ENCODE results near the gene FBP1. TPM values are rescaled to one million over a fixed set of nuclear protein-coding genes. Genes with fewer than 3 reads are reported as not detected.

Gene FBP1
- polyA plus RNA-seq, 1 experiment = not detected

GRCh38 chr9:94657021-94657725, 17.9 kb upstream of the FBP1 start:
- Histone ChIP-seq H3K9me3 (ENCODE audit: control insufficient read depth, insufficient read depth, low read length) (no peaks in the 10 kb centered on the region), H3K27me3 (ENCODE audit: control insufficient read depth, insufficient read depth, low read length) (peaks cover 23% of the 10 kb centered on the region), H3K27ac (ENCODE audit: low read depth, low read length) (no peak overlapping the region), H3K4me3 (ENCODE audit: low read depth, low read length) (no peak overlapping the region)
- CTCF ChIA-PET = interaction anchor here (1.2 kb wide), 1 partner anchor 24 kb away, joined by 3 read pairs; no protein-coding TSS in a partner anchor
- no peak for TF ChIP-seq CTCF (IDR thresholded peaks at IDR 0.05; ENCODE audit: low read depth, low read length)
- DNase-seq (ENCODE audit: low read depth, low spot score) = no peak
- POLR2A ChIA-PET = no interaction called here

DNA sequence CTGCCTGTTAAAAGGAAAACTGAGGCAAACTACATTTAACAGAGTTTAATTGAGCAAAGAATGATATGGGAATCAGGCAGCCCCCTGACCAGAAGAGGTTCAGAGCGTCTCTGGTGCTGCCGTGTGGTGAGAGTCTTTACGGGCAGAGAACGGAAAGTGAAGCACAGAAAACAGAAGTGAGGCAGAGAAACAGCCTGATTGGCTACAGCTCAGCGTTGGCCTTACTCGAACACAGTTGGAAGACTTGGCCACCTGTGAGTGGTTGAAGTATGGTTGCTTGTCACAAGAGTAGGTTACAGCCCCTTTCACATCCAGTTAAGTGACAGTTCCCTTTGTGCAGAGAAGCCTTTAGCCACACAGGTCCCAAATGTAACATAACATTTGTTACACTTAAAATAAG, 16.9 kb upstream of the FBP1 start:
- Histone ChIP-seq H3K27ac (ENCODE audit: low read depth, low read length) (no peak overlapping the region), H3K4me3 (ENCODE audit: low read depth, low read length) (no peak overlapping the region), H3K27me3 (ENCODE audit: control insufficient read depth, insufficient read depth, low read length) (peaks cover 23% of the 10 kb centered on the region), H3K9me3 (ENCODE audit: control insufficient read depth, insufficient read depth, low read length) (no peaks in the 10 kb centered on the region)
- ChIA-PET POLR2A (no interaction called here), CTCF (interaction anchor here (0.8 to 1.2 kb wide), 2 partner anchors 25 to 26 kb away, joined by 3 read pairs; no protein-coding TSS in a partner anchor)
- DNase-seq (ENCODE audit: low read depth, low spot score) = no peak
- TF ChIP-seq CTCF (IDR thresholded peaks at IDR 0.05; ENCODE audit: low read depth, low read length) = no peak

- DNase-seq (ENCODE audit: low read depth, low spot score) = no peak
- H3K27me3 ChIP-seq (ENCODE audit: control insufficient read depth, insufficient read depth, low read length) = peaks cover 23% of the 10 kb centered on the region
- H3K27ac ChIP-seq (ENCODE audit: low read depth, low read length) = no peak overlapping the region
- no peaks in the 10 kb centered on the region for H3K9me3 ChIP-seq (ENCODE audit: control insufficient read depth, insufficient read depth, low read length)
- ChIA-PET POLR2A (no interaction called here), CTCF (interaction anchor here (0.8 kb wide), 1 partner anchor 26 kb away, joined by 3 read pairs; no protein-coding TSS in a partner anchor)
- no peak overlapping the region for H3K4me3 ChIP-seq (ENCODE audit: low read depth, low read length)
- TF ChIP-seq CTCF (IDR thresholded peaks at IDR 0.05; ENCODE audit: low read depth, low read length) = no peak
Observed at GRCh38 chr9:94655739-94656138, 16.4 kb upstream of the FBP1 start.

- no peaks in the 10 kb centered on the region for H3K9me3 ChIP-seq (ENCODE audit: control insufficient read depth, insufficient read depth, low read length)
- ChIA-PET CTCF (interaction anchor here (1.0 to 1.1 kb wide), 2 partner anchors 14 to 474 kb away, joined by 3 read pairs; no protein-coding TSS in a partner anchor), POLR2A (no interaction called here)
- TF ChIP-seq CTCF (IDR thresholded peaks at IDR 0.05; ENCODE audit: low read depth, low read length) = no peak
- no peak for DNase-seq (ENCODE audit: low read depth, low spot score)
- H3K27me3 ChIP-seq (ENCODE audit: control insufficient read depth, insufficient read depth, low read length) = peaks cover 23% of the 10 kb centered on the region
- no peak overlapping the region for H3K27ac ChIP-seq (ENCODE audit: low read depth, low read length)
- H3K4me3 ChIP-seq (ENCODE audit: low read depth, low read length) = no peak overlapping the region
Observed at GRCh38 chr9:94654165-94654894, 15.0 kb upstream of the FBP1 start.

DNA sequence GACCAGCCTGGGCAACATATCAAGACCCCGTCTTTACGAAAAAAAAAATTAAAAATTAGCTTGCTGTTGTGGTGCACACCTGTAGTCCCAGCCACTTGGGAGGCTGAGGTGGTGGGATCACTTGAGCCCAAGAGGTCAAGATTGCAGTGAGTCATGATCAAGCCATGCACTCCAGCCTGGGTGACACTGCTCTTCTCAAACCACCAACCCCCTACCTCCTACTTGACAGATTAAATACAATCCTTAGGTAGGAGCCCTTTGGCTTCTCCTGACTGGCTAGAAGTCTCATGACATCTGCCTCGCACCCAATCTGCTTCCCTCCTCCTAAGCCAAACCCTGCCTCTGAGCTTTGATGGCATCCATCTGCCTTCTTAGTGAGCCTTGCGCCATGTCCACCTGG, 11.6 kb upstream of the FBP1 start:
- no peak for DNase-seq (ENCODE audit: low read depth, low spot score)
- Histone ChIP-seq H3K27me3 (ENCODE audit: control insufficient read depth, insufficient read depth, low read length) (peaks cover 10% of the 10 kb centered on the region), H3K9me3 (ENCODE audit: control insufficient read depth, insufficient read depth, low read length) (no peaks in the 10 kb centered on the region; the same call in 1 of the 2 replicates), H3K27ac (ENCODE audit: low read depth, low read length) (no peak overlapping the region), H3K4me3 (ENCODE audit: low read depth, low read length) (no peak overlapping the region)
- POLR2A ChIA-PET = interaction anchor here (0.6 kb wide), 1 partner anchor 268 kb away, joined by 4 read pairs; no protein-coding TSS in a partner anchor
- CTCF ChIA-PET = no interaction called here
- no peak for TF ChIP-seq CTCF (IDR thresholded peaks at IDR 0.05; ENCODE audit: low read depth, low read length)
